K562 (cell line): ENCODE results near the gene KLHL22. TPM values are rescaled to one million over a fixed set of nuclear protein-coding genes. Genes with fewer than 3 reads are reported as not detected.

Source experiments
- CGGBP1 ChIP-seq: fragments of 250-450 bp; sonication (Bioruptor Pico); IDR thresholded peaks from 2 replicates; pipeline ENCODE4 v1.9.0; 2021; ENCODE audit warnings: mild to moderate bottlenecking
- CHCHD3 ChIP-seq: fragments of 250-450 bp; sonication (Bioruptor Pico); IDR thresholded peaks from 2 replicates; pipeline ENCODE4 v2.1.2; 2022; ENCODE audit warnings: mild to moderate bottlenecking
- HMG20B ChIP-seq: fragments of 250-450 bp; sonication (Bioruptor Pico); IDR thresholded peaks from 2 replicates; pipeline ENCODE4 v1.5.0; 2021; ENCODE audit warnings: mild to moderate bottlenecking
- IRF2 ChIP-seq: sonication (generic); formaldehyde crosslinking; IDR thresholded peaks from 2 replicates; pipeline ENCODE4 v1.8.1; 2022; ENCODE audit warnings: mild to moderate bottlenecking, missing genetic modification reagents
- KDM2B ChIP-seq: fragments of 250-450 bp; sonication (Bioruptor Pico); IDR thresholded peaks from 2 replicates; pipeline ENCODE4 v1.8.0; 2021; ENCODE audit warnings: mild to moderate bottlenecking, moderate library complexity
- KLF1 ChIP-seq: fragments of 450-650 bp; IDR thresholded peaks from 2 replicates; pipeline ENCODE4 v1.6.1; 2016; ENCODE audit warnings: missing genetic modification characterization, missing compliant biosample characterization
- KLF6 ChIP-seq: fragments of 250-450 bp; sonication (Bioruptor Pico); IDR thresholded peaks from 2 replicates; pipeline ENCODE4 v1.4.0; 2020; ENCODE audit warnings: mild to moderate bottlenecking, moderate library complexity, borderline replicate concordance
- MYC ChIP-seq, 2 experiments: fragments of 250-450 bp in 1 of 2; sonication (Bioruptor Pico) in 1 of 2; IDR thresholded peaks; 2 replicates each; pipeline versions ENCODE4 v1.5.1 to v1.6.1; 2012 to 2021; ENCODE audit warnings: low read depth in 2 of 2, borderline replicate concordance in 1 of 2, improper control_type of control experiment in 1 of 2, low read length in 1 of 2, mild to moderate bottlenecking in 1 of 2, moderate library complexity in 1 of 2
- NFRKB ChIP-seq: fragments of 450-650 bp; IDR thresholded peaks from 2 replicates; pipeline ENCODE4 v1.6.1; 2016; ENCODE audit warnings: low read depth
- RBM39 ChIP-seq: fragments of 200-400 bp; formaldehyde crosslinking; optimal IDR thresholded peaks from 2 replicates; pipeline ENCODE3; 2018; ENCODE audit warnings: low read depth, low read length
- SIN3A ChIP-seq, 2 experiments: fragments of 150-350 bp in 1 of 2; IDR thresholded peaks; 2 replicates each; pipeline ENCODE4 v1.6.1; 2011 to 2016; ENCODE audit warnings: borderline replicate concordance in 2 of 2, low read depth in 2 of 2, low read length in 2 of 2, mild to moderate bottlenecking in 2 of 2, moderate library complexity in 2 of 2; ENCODE audit not compliant: control insufficient read depth in 1 of 2
- SMARCA5 ChIP-seq: fragments of 450-650 bp; IDR thresholded peaks from 2 replicates; pipeline ENCODE4 v1.6.1; 2016
- SREBF1 ChIP-seq: fragments of 150-350 bp; IDR thresholded peaks from 2 replicates; pipeline ENCODE4 v1.6.1; 2014; ENCODE audit warnings: antibody characterized with exemption, low read depth, low read length, borderline replicate concordance
- TGIF2 ChIP-seq: sonication (generic); formaldehyde crosslinking; IDR thresholded peaks from 2 replicates; pipeline ENCODE4 v1.8.1; 2022; ENCODE audit warnings: mild to moderate bottlenecking, missing genetic modification reagents, moderate library complexity
- ZBTB5 ChIP-seq: fragments of 450-650 bp; IDR thresholded peaks from 2 replicates; pipeline ENCODE4 v1.6.1; 2017; ENCODE audit warnings: antibody characterized with exemption
- ZNF232 ChIP-seq: sonication (generic); formaldehyde crosslinking; IDR thresholded peaks from 2 replicates; pipeline ENCODE4 v1.8.0; 2022; ENCODE audit warnings: mild to moderate bottlenecking, missing genetic modification reagents
- ZNF253 ChIP-seq: fragments of 250-450 bp; sonication (Bioruptor Pico); conservative IDR thresholded peaks from 2 replicates; pipeline ENCODE4 v1.6.1; 2021; ENCODE audit warnings: mild to moderate bottlenecking
- ZNF644 ChIP-seq: fragments of 200-800 bp; sonication (Bioruptor generic); IDR thresholded peaks from 2 replicates; pipeline ENCODE4 v1.6.1; 2016; ENCODE audit warnings: low read depth, missing genetic modification characterization, missing compliant biosample characterization
- ZNF668 ChIP-seq: fragments of 250-450 bp; sonication (Bioruptor Pico); IDR thresholded peaks from 2 replicates; pipeline ENCODE4 v1.8.0; 2022; ENCODE audit warnings: mild to moderate bottlenecking, inconsistent platforms
- ZNF830 ChIP-seq: fragments of 250-450 bp; sonication (Bioruptor Pico); IDR thresholded peaks from 2 replicates; pipeline ENCODE4 v1.5.0; 2021; ENCODE audit warnings: mild to moderate bottlenecking
- polyA plus RNA-seq, 8 experiments: library from polyadenylated mRNA; depleted of rRNA in 4 of 8; stranded (reverse) in 5 of 8; unstranded in 3 of 8; fragments of >200 nt; fragmentation: Nextera tagmentation in 2 of 8; fragmentation: Illumina TruSeq in 1 of 8; extraction: Ambion mirVana in 2 of 8; extraction: Trizol in 1 of 8; gene quantifications; 2 replicates each; pipeline versions ENCODE4 v1.2.1 to v1.2.3, GENCODE V29; 2011 to 2014; ENCODE audit warnings: inconsistent platforms in 1 of 8, missing spikeins in 1 of 8
- total RNA-seq, 7 experiments: library from RNA; depleted of rRNA in 6 of 7; stranded (reverse); fragments of >200 nt in 6 of 7; fragmentation: Illumina TruSeq in 2 of 7; extraction: Trizol in 2 of 7; gene quantifications; 2 replicates each; pipeline versions ENCODE4 v1.2.1 to v1.2.3, GENCODE V29; 2011 to 2021; ENCODE audit warnings: low replicate concordance in 1 of 7
- TF ChIP-seq, protein P1 (sequence below): fragments of 250-450 bp; sonication (Bioruptor Pico); IDR thresholded peaks from 2 replicates; pipeline ENCODE4 v1.8.0; 2022; ENCODE audit warnings: inconsistent platforms, mild to moderate bottlenecking, moderate library complexity, borderline replicate concordance
- TF ChIP-seq, protein P2 (sequence below): fragments of 450-650 bp; IDR thresholded peaks from one replicate; pipeline ENCODE4 v1.6.1; 2018; ENCODE audit warnings: mild to moderate bottlenecking, moderate library complexity; ENCODE audit not compliant: partially characterized antibody

The KLHL22 gene
- total and polyA plus RNA-seq, 9 of the 15 experiments (the other 6 are each of a cell fraction or from before 2014, with no cell fraction given), result 1.3 to 25.6 (median 15.2) TPM

GRCh38 chr22:20506543-20507252 is 11.1 kb upstream of the KLHL22 start (continued):
- TF ChIP-seq, protein P1, sequence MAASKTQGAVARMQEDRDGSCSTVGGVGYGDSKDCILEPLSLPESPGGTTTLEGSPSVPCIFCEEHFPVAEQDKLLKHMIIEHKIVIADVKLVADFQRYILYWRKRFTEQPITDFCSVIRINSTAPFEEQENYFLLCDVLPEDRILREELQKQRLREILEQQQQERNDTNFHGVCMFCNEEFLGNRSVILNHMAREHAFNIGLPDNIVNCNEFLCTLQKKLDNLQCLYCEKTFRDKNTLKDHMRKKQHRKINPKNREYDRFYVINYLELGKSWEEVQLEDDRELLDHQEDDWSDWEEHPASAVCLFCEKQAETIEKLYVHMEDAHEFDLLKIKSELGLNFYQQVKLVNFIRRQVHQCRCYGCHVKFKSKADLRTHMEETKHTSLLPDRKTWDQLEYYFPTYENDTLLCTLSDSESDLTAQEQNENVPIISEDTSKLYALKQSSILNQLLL (CRISPR knock-in tag), result no peak
- TF ChIP-seq ZNF253 (no peak), KDM2B (CRISPR knock-in tag) (no peak; the same call in 1 of the 2 replicates), IRF2 (CRISPR knock-in tag) (no peak), ZBTB5 (no peak), ZNF830 (no peak), KLF1 (tag) (no peak), ZNF232 (peak; percentile 65; the same call in 1 of the 2 replicates), SIN3A (IDR thresholded peaks at IDR 0.05; ENCODE audit: borderline replicate concordance in 2 of 2, control insufficient read depth in 1 of 2, low read depth in 2 of 2, low read length in 2 of 2) (no peak), HMG20B (no peak), NFRKB (no peak), ZNF668 (CRISPR knock-in tag) (peak; percentile 39; the same call in 1 of the 2 replicates), ZNF644 (tag) (no peak), SREBF1 (no peak), RBM39 (peak; percentile 84), MYC (IDR thresholded peaks at IDR 0.05; ENCODE audit: low read depth, low read length) (no peak), MYC (CRISPR knock-in tag; IDR thresholded peaks at IDR 0.05; ENCODE audit: borderline replicate concordance, low read depth) (0 out of 2 replicates have a peak, but pooled peaks have one; percentile 44), KLF6 (CRISPR knock-in tag) (no peak), CHCHD3 (CRISPR knock-in tag) (peak; percentile 62; the same call in 1 of the 2 replicates), CGGBP1 (no peak), TGIF2 (CRISPR knock-in tag) (no peak), SMARCA5 (no peak)
- TF ChIP-seq, protein P2, sequence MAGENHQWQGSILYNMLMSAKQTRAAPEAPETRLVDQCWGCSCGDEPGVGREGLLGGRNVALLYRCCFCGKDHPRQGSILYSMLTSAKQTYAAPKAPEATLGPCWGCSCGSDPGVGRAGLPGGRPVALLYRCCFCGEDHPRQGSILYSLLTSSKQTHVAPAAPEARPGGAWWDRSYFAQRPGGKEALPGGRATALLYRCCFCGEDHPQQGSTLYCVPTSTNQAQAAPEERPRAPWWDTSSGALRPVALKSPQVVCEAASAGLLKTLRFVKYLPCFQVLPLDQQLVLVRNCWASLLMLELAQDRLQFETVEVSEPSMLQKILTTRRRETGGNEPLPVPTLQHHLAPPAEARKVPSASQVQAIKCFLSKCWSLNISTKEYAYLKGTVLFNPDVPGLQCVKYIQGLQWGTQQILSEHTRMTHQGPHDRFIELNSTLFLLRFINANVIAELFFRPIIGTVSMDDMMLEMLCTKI, result no peak
